Right lobe of liver (tissue), 6 donors: ENCODE data around the gene PCDH15. TPM values are rescaled to one million over a fixed set of nuclear protein-coding genes. Genes with fewer than 3 reads are reported as not detected.

Experiments used
- ATAC-seq, 4 donors: fragments of 200-7000 bp; cut with Tn5 transposase; one replicate each; pipeline ENCODE4 v1.9.1; 2020; ENCODE audit warnings: mild to moderate bottlenecking in 4 of 4, moderate library complexity in 4 of 4
- DNase-seq, 3 donors: peaks; one replicate each; pipeline ENCODE4 v3.0.0-alpha.2; 2020
- H3K27ac ChIP-seq, 3 donors: fragments of 200-600 bp; one replicate each; pipeline ENCODE4 v1.8.0; 2022
- H3K27me3 ChIP-seq, 2 donors: fragments of 200-600 bp; one replicate each; pipeline ENCODE4 v1.8.0; 2022
- H3K36me3 ChIP-seq, 4 donors: fragments of 200-600 bp; sonication (generic) in 1 of 4; one replicate each; pipeline versions ENCODE4 v1.5.1 to v1.8.0; 2017 to 2022; ENCODE audit warnings: control low read depth in 1 of 4
- H3K4me1 ChIP-seq, 4 donors: fragments of 200-600 bp; sonication (generic) in 1 of 4; one replicate each; pipeline versions ENCODE4 v1.5.1 to v1.8.0; 2017 to 2022; ENCODE audit warnings: control low read depth in 1 of 4
- H3K4me3 ChIP-seq, 3 donors: fragments of 200-600 bp; one replicate each; pipeline ENCODE4 v1.8.0; 2022
- H3K9me3 ChIP-seq, 4 donors: fragments of 200-600 bp; sonication (generic) in 1 of 4; one replicate each; pipeline versions ENCODE4 v1.5.1 to v1.8.0; 2017 to 2022; ENCODE audit warnings: control low read depth in 1 of 4
- CTCF ChIP-seq, 4 donors: fragments of 200-600 bp in 3 of 4; fragments of 450-650 bp in 1 of 4; IDR thresholded peaks; one replicate each; pipeline versions ENCODE4 v1.5.1 to v1.8.0; 2016 to 2022; ENCODE audit warnings: antibody characterized with exemption in 4 of 4, mild to moderate bottlenecking in 2 of 4
- POLR2A ChIP-seq: fragments of 450-650 bp; IDR thresholded peaks from one replicate; pipeline ENCODE4 v1.6.1; 2017; ENCODE audit warnings: antibody characterized with exemption, mild to moderate bottlenecking
- WGBS: methylation state at CpG from one replicate; pipeline ENCODE4 v1.1.6; 2018; ENCODE audit warnings: low coverage, low lambda C conversion rate; ENCODE audit not compliant: insufficient coverage; ENCODE audit errors: missing lambda C conversion rate; 5-methylcytosine and 5-hydroxymethylcytosine counted together
- intact Hi-C, 2 donors: fragments of 100-400 bp; cut with DNase I; formaldehyde crosslinking; loops; one replicate each; pipeline versions ENCODE4 v1.11.2 to v1.14.1; 2022
- total RNA-seq, 6 experiments: library from RNA; depleted of rRNA in 2 of 6; stranded (reverse); fragments of >200 nt in 2 of 6; fragmentation: NEBNext Ultra II Directional in 3 of 6; extraction: Animal tissue kit (Norgen Biotek cat#: 25700) in 3 of 6; gene quantifications; one replicate each; pipeline versions ENCODE4 v1.1.0 to v1.2.4, GENCODE V29; 2016 to 2023
- donor health status: DM: no; HTN: yes; CAD: no.
- donor health status: DM: no; HTN: no; CAD: no.
- donor health status: DM: no; HTN: no; CAD: no.
- donor health status: DM: no; HTN: yes; CAD: no.
- donor health status: DM: no; HTN: yes; CAD: no.

Gene PCDH15
- total RNA-seq, 6 experiments from 2014 or later, result not detected

- Histone ChIP-seq H3K27ac (no peak overlapping the region), H3K4me3 (no peak overlapping the region), H3K27me3 (no peaks in the 10 kb centered on the region), H3K36me3 (no peaks in the 10 kb centered on the region), H3K4me1 (no peaks in the 10 kb centered on the region), H3K9me3 (no peaks in the 10 kb centered on the region)
- TF ChIP-seq POLR2A (no peak), CTCF (IDR thresholded peaks at IDR 0.05) (no peak)
- no peak for DNase-seq
- WGBS, result 50% methylated on average over 1 of the region's 1 CpG
- intact Hi-C loops, result no loop called here
- ATAC-seq, result no peak
These were observed 316.8 kb downstream of the PCDH15 start for GRCh38 chr10:54484186-54484585.

- 83% methylated on average over 3 of the region's 3 CpGs for WGBS
- DNase-seq (no peak), ATAC-seq (no peak)
- Histone ChIP-seq H3K4me1 (no peaks in the 10 kb centered on the region), H3K27ac (no peak overlapping the region), H3K27me3 (no peaks in the 10 kb centered on the region), H3K4me3 (no peak overlapping the region), H3K9me3 (no peaks in the 10 kb centered on the region), H3K36me3 (no peaks in the 10 kb centered on the region)
- intact Hi-C loops, result no loop called here
- TF ChIP-seq POLR2A (no peak), CTCF (IDR thresholded peaks at IDR 0.05) (no peak)
These were observed 322.4 kb downstream of the PCDH15 start for GRCh38 chr10:54478601-54479000.

GRCh38 chr10:54477738-54478137 is 323.3 kb downstream of the PCDH15 start:
- intact Hi-C loops, result no loop called here
- H3K27ac ChIP-seq, result no peak overlapping the region
- WGBS, result 65% methylated on average over 4 of the region's 4 CpGs
- DNase-seq, result no peak
- H3K27me3 ChIP-seq, result no peaks in the 10 kb centered on the region
- no peaks in the 10 kb centered on the region for H3K9me3 ChIP-seq
- TF ChIP-seq POLR2A, result no peak
- TF ChIP-seq CTCF (IDR thresholded peaks at IDR 0.05), result no peak
- H3K36me3 ChIP-seq, result no peaks in the 10 kb centered on the region
- ATAC-seq, result no peak
- no peak overlapping the region for H3K4me3 ChIP-seq
- H3K4me1 ChIP-seq, result no peaks in the 10 kb centered on the region

- no peak overlapping the region for H3K4me3 ChIP-seq
- intact Hi-C loops, result no loop called here
- ATAC-seq, result no peak
- no peak overlapping the region for H3K27ac ChIP-seq
- H3K36me3 ChIP-seq, result no peaks in the 10 kb centered on the region
- WGBS, result no CpG with 5 or more reads among the region's 1 CpG
- no peaks in the 10 kb centered on the region for H3K27me3 ChIP-seq
- H3K9me3 ChIP-seq, result no peaks in the 10 kb centered on the region
- TF ChIP-seq POLR2A (no peak), CTCF (IDR thresholded peaks at IDR 0.05) (no peak)
- H3K4me1 ChIP-seq, result no peaks in the 10 kb centered on the region
- no peak for DNase-seq
These were observed 330.8 kb downstream of the PCDH15 start for GRCh38 chr10:54470324-54470631.
